NCI-H1694 (cell line): ENCODE measurements around the gene TMEM164.
A peak's percentile ranks its signal among the peaks of the same experiment; 100 is the strongest.

Experiments used
- DNase-seq: peaks from one replicate; lab custom pipeline; 2025; lab: John Stamatoyannopoulos, UW

TMEM164 gene

DNA sequence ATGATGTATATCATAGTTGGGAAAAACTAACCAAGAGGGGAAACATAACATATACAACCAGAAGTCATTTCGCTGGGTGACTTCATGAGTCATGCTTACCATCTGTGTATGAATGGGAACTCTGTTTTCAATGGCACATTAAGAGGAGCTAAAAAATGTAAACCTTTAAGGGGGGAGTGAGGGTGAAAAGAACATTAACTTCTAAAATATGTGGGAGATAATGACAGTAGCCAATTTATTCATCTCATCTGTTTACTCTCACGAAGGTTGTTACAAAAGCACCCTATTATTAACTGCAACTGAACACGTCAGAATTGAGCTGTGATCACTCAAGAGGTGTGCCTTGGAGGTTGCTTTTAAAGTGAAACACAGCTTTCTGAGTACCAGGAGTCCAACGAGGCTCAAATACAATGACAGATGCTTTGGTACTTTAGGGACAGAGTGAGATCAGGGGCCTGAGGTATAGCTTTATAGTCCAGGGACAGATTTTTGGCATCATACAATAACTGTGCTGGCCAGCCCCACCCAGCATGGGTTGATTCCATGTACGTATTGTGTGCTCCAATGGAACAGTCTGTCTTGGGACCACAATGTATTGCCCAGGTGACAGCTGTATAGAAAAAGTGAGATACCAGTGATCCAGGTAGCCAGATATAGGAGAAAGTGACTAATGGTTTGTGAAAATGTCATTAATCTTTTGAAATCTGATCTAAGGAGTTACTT lies 207.7 kb downstream of the TMEM164 start:
- peak; percentile 9 for DNase-seq

DNA sequence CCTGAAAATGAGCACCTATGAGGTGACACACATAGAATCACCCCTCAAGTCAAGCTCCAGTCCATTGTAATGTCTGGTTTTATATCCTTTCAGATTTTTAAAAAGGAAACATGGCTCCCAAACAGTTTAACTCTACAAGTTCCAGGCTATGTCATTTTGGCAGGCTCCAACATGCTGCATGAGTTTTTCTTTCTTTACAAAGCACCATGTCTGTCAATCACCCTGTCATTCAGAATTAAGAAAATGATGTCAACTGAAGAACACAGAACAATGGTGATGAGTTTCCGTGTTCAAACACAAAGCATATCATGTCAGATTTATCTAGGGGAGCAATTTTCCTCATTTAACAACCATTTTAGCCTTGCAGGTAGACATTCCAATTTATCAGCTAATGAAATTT lies 208.4 kb downstream of the TMEM164 start:
- no peak for DNase-seq

DNA sequence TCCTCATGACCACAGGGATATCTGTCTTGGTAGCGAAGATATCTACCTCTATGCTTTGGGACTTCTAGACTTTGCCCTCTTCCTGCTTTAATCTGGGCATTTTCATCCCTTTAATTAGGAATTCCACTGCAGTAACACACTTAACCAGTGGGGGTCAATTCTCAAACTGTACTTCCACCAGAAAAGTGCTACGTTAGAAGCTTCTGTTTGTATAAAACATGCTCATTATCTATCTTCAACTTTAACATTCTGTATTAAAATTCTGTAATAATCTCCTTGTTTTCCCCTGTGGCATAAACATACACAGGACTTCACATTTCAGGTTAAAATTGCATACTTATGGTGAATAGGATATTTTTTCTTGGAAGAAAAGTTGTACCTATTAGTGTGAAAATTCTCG lies 209.4 kb downstream of the TMEM164 start:
- no peak for DNase-seq

- DNase-seq = no peak
These were observed 210.3 kb downstream of the TMEM164 start for GRCh38 chrX:110213183-110213582.

DNA sequence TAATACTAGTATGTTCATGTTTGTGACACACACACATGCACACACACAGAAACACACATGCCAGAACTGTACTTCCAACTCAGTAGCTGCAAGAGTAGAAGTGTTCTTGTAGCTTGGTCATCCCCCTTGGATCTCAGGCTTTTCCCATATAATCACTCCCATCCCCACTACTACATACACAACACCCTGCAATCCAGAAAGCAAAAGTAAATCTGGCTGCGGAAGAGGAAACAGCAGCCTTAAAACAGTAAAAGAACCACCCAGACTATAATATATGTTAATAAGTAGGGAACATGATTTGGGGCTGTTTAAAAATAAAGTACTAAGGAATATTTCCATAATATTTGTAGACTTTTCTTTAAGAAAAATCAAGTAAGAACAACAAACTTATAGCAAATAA lies 211.8 kb downstream of the TMEM164 start:
- DNase-seq = no peak

- DNase-seq = no peak
These were observed 212.5 kb downstream of the TMEM164 start for GRCh38 chrX:110215411-110215810.

- no peak for DNase-seq
These were observed 213.1 kb downstream of the TMEM164 start for GRCh38 chrX:110216027-110216426.

DNA sequence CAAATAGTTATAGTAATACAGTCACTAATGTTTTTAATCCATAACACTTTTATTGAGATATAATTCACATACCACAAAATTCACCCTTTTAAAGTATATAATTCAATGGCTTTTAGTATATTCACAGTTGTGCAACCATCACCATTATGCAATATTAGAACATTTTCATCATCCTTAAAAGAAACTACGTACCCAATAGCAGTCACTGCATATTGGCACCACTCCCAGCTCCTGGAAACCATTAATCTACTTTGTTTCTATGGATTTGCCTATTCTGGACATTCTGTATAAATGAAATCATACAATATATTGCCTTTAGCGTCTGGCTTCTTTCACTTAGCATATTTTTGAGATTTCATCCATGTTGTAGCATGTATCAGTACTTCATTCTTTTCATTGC lies 215.7 kb downstream of the TMEM164 start:
- no peak for DNase-seq

GRCh38 chrX:110219920-110220319 lies 217.0 kb downstream of the TMEM164 start:
- no peak for DNase-seq

GRCh38 chrX:110222497-110223257 lies 219.8 kb downstream of the TMEM164 start:
- no peak for DNase-seq

- no peak for DNase-seq
These were observed 222.2 kb downstream of the TMEM164 start for GRCh38 chrX:110224926-110225617.

- no peak for DNase-seq
These were observed 224.0 kb downstream of the TMEM164 start for GRCh38 chrX:110226931-110227330.
